B cell (primary cell): ENCODE data around the gene SMIM5. TPM values are rescaled to one million over a fixed set of nuclear protein-coding genes. Genes with fewer than 3 reads are reported as not detected.

Experiments
- ATAC-seq: fragments of 200-7000 bp; cut with Tn5 transposase; one replicate; pipeline ENCODE4 v1.10.0; 2021; ENCODE audit warnings: low read depth, mild to moderate bottlenecking, moderate number of reproducible peaks, moderate library complexity
- CTCF ChIA-PET: fragments of 350-600 bp; sonication (Branson Sonifier 250); formaldehyde crosslinking; loops from one replicate; lab custom pipeline; 2021; ENCODE audit warnings: antibody characterized with exemption, inconsistent platforms; lab: Charles Lee
- POLR2A ChIA-PET: fragments of 350-600 bp; sonication (Branson Sonifier 250); formaldehyde crosslinking; loops from one replicate; lab custom pipeline; 2021; ENCODE audit warnings: antibody characterized with exemption; lab: Charles Lee
- DNase-seq: peaks from one replicate; pipeline ENCODE4 v3.0.0; 2013
- H2AFZ ChIP-seq: 2 replicates; pipeline ENCODE4 v1.6.1; 2012; ENCODE audit warnings: mild to moderate bottlenecking, low read depth, low read length; ENCODE audit not compliant: insufficient read depth, poor library complexity, severe bottlenecking
- H3K27ac ChIP-seq, 2 donors: 1 replicate in 1 of 2; 2 replicates in 1 of 2; pipeline ENCODE4 v1.5.1; 2012 to 2013; ENCODE audit warnings: low read length in 2 of 2, mild to moderate bottlenecking in 2 of 2, moderate library complexity in 1 of 2
- H3K27me3 ChIP-seq, 4 experiments: fragments of 200-600 bp in 1 of 4; sonication (generic) in 1 of 4; replicated peaks in 1 of 4; 1 replicate in 2 of 4; 2 replicates in 2 of 4; pipeline versions ENCODE4 v1.6.1 to v1.7.0; 2013 to 2016; ENCODE audit warnings: low read length in 3 of 4, mild to moderate bottlenecking in 2 of 4, mixed read lengths in 1 of 4, moderate library complexity in 1 of 4; ENCODE audit not compliant: insufficient read depth in 4 of 4, control insufficient read depth in 3 of 4; ENCODE audit errors: control extremely low read depth in 1 of 4
- H3K36me3 ChIP-seq, 2 experiments: replicated peaks in 1 of 2; 1 replicate in 1 of 2; 2 replicates in 1 of 2; pipeline versions ENCODE4 v1.6.1 to v1.7.1; 2013; ENCODE audit warnings: low read length in 1 of 2; ENCODE audit not compliant: insufficient read depth in 2 of 2, control insufficient read depth in 1 of 2; ENCODE audit errors: control extremely low read depth in 1 of 2, extremely low read depth in 1 of 2
- H3K4me1 ChIP-seq, 2 donors: fragments of 200-600 bp in 1 of 2; sonication (generic) in 1 of 2; 1 replicate in 1 of 2; 2 replicates in 1 of 2; pipeline versions ENCODE4 v1.5.1 to v1.6.1; 2013 to 2017; ENCODE audit warnings: low read length in 2 of 2; ENCODE audit not compliant: control insufficient read depth in 2 of 2, insufficient read depth in 2 of 2
- H3K4me2 ChIP-seq: replicated peaks from 2 replicates; pipeline ENCODE3; 2012; ENCODE audit warnings: mild to moderate bottlenecking, low read depth, low read length; ENCODE audit not compliant: poor library complexity, severe bottlenecking
- H3K4me3 ChIP-seq, 5 experiments: fragments of 200-600 bp in 1 of 5; sonication (generic) in 1 of 5; 1 replicate in 3 of 5; 2 replicates in 2 of 5; pipeline versions ENCODE4 v1.5.1 to v1.7.0; 2011 to 2016; ENCODE audit warnings: low read length in 4 of 5, mild to moderate bottlenecking in 4 of 5, low read depth in 2 of 5, control low read depth in 1 of 5, moderate library complexity in 1 of 5; ENCODE audit not compliant: insufficient read depth in 1 of 5; ENCODE audit errors: control extremely low read depth in 1 of 5, extremely low read depth in 1 of 5
- H3K79me2 ChIP-seq: fragments of 200-600 bp; sonication (generic); one replicate; pipeline ENCODE4 v1.6.0; 2016; ENCODE audit warnings: low read length; ENCODE audit not compliant: control insufficient read depth, insufficient read depth
- H3K9ac ChIP-seq: fragments of 200-600 bp; sonication (generic); 2 replicates; pipeline ENCODE4 v1.6.1; 2017; ENCODE audit warnings: mild to moderate bottlenecking, low read length, moderate library complexity
- H3K9me3 ChIP-seq, 3 donors: one replicate each; pipeline versions ENCODE4 v1.6.1 to v1.7.1; 2013; ENCODE audit warnings: low read length in 2 of 3; ENCODE audit not compliant: control insufficient read depth in 2 of 3, insufficient read depth in 1 of 3; ENCODE audit errors: control extremely low read depth in 1 of 3
- H4K20me1 ChIP-seq: 2 replicates; pipeline ENCODE4 v1.6.0; 2012; ENCODE audit warnings: mild to moderate bottlenecking, low read length; ENCODE audit not compliant: insufficient read depth, control insufficient read depth, poor library complexity, severe bottlenecking
- H3K27ac Mint-ChIP-seq: one replicate; pipeline ENCODE4 v1.8.0; 2021; ENCODE audit warnings: mixed read lengths
- H3K27me3 Mint-ChIP-seq: one replicate; pipeline ENCODE4 v1.8.0; 2021; ENCODE audit warnings: mixed read lengths
- H3K4me1 Mint-ChIP-seq: one replicate; pipeline ENCODE4 v1.8.0; 2021; ENCODE audit warnings: mixed read lengths
- H3K4me3 Mint-ChIP-seq: one replicate; pipeline ENCODE4 v1.8.0; 2021; ENCODE audit warnings: mixed read lengths
- H3K9me3 Mint-ChIP-seq: one replicate; pipeline ENCODE4 v1.8.0; 2022; ENCODE audit warnings: mixed read lengths; ENCODE audit not compliant: insufficient read depth
- EZH2 ChIP-seq: IDR thresholded peaks from 2 replicates; pipeline ENCODE4 v1.6.1; 2012; ENCODE audit warnings: borderline replicate concordance, low read depth, mild to moderate bottlenecking, moderate library complexity, low read length; ENCODE audit not compliant: insufficient read depth, poor library complexity, severe bottlenecking
- WGBS: methylation state at CpG from one replicate; pipeline ENCODE4 v1.1.5; 2013; ENCODE audit warnings: missing lambda C conversion rate; ENCODE audit not compliant: insufficient coverage; 5-methylcytosine and 5-hydroxymethylcytosine counted together
- intact Hi-C: fragments of 100-400 bp; cut with micrococcal nuclease; formaldehyde crosslinking; loops from one replicate; pipeline ENCODE4 v1.10.0; 2022
- polyA plus RNA-seq: library from polyadenylated mRNA; depleted of rRNA; stranded (reverse); fragments of >200 nt; gene quantifications from 2 replicates; pipeline ENCODE4 v1.2.3, GENCODE V29; 2012
- total RNA-seq, 2 donors: library from RNA; stranded (reverse); fragments of 120-200 nt in 1 of 2; gene quantifications; 1 replicate in 1 of 2; 2 replicates in 1 of 2; pipeline versions ENCODE4 v1.2.3 to v1.2.4, GENCODE V29; 2013 to 2022
- TF ChIP-seq, protein P1 (sequence below): fragments of 200-600 bp; IDR thresholded peaks from one replicate; pipeline ENCODE4 v1.8.0; 2022; ENCODE audit warnings: antibody characterized with exemption, mild to moderate bottlenecking

The SMIM5 gene
- total and polyA plus RNA-seq, 2 donors (not counting 1 experiment from before 2014, with no cell fraction given) = 0.62 to 7.6 TPM

DNA sequence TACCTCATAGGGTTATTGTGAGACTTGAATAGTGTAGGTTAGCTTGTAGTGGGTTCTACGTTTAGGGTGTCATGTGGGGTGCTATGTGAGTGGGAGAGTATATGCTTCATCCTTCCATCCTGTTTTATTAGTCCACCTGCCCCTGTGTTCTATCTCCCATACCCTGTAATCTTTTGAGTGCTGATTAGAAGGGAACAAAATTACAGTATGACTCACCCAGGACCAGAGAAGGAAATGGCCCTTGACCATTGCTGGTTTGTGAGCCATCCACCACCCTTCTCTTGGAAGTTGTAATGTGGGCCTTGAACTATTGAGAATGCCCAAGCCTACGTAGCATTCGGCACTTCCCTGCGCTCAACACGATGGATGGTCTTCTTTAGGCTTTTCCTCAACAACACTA lies 51.0 kb downstream of the SMIM5 start:
- Mint-ChIP-seq H3K4me3 (no peak overlapping the region), H3K4me1 (peaks cover 45% of the 10 kb centered on the region), H3K27me3 (no peaks in the 10 kb centered on the region), H3K9me3 (no peaks in the 10 kb centered on the region), H3K27ac (no peak overlapping the region)
- ChIA-PET CTCF (interaction anchor here (0.6 to 2.1 kb wide), 2 partner anchors 9 to 51 kb away, joined by 3 to 11 read pairs; partner anchors contain the start of gene SMIM5), POLR2A (no interaction called here)
- Histone ChIP-seq H3K79me2 (peaks cover 94% of the 10 kb centered on the region), H3K9me3 (no peaks in the 10 kb centered on the region), H3K4me1 (peaks cover 26 to 39% of the 10 kb centered on the region in 2 donors), H3K27ac (no peak overlapping the region), H4K20me1 (peaks cover 62% of the 10 kb centered on the region), H2AFZ (no peak overlapping the region), H3K9ac (no peak overlapping the region), H3K27me3 (no peaks in the 10 kb centered on the region), H3K4me2 (no peak overlapping the region), H3K36me3 (peaks cover 4 to 35% of the 10 kb centered on the region in 2 experiments), H3K4me3 (no peak overlapping the region)
- intact Hi-C loops = no loop called here
- TF ChIP-seq EZH2 = no peak
- TF ChIP-seq, protein P1, sequence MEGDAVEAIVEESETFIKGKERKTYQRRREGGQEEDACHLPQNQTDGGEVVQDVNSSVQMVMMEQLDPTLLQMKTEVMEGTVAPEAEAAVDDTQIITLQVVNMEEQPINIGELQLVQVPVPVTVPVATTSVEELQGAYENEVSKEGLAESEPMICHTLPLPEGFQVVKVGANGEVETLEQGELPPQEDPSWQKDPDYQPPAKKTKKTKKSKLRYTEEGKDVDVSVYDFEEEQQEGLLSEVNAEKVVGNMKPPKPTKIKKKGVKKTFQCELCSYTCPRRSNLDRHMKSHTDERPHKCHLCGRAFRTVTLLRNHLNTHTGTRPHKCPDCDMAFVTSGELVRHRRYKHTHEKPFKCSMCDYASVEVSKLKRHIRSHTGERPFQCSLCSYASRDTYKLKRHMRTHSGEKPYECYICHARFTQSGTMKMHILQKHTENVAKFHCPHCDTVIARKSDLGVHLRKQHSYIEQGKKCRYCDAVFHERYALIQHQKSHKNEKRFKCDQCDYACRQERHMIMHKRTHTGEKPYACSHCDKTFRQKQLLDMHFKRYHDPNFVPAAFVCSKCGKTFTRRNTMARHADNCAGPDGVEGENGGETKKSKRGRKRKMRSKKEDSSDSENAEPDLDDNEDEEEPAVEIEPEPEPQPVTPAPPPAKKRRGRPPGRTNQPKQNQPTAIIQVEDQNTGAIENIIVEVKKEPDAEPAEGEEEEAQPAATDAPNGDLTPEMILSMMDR = no peak
- DNase-seq = no peak
- no peak for ATAC-seq
- WGBS = 100% methylated on average over 3 of the region's 5 CpGs

DNA sequence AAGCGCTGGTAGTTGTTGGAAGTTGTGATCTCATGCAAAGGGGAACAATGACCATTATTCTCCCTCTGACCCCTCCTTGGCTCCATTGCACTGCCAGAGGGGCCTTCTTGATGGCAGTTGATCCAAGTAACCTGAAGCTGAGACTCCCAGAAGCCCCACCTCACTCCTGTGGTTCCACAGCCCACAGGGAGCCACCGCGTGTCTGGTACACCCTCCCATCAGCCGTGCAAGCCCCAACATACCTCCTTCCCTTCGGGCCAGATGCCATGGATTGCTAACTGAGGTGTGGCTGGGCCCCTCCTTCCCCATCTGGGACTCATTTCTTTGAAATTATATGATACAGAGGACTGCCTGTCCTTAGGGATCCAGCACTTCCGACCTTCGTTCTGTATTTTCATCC lies 51.7 kb downstream of the SMIM5 start:
- no peak for DNase-seq
- Mint-ChIP-seq H3K4me3 (no peak overlapping the region), H3K27ac (no peak overlapping the region), H3K9me3 (no peaks in the 10 kb centered on the region), H3K27me3 (no peaks in the 10 kb centered on the region), H3K4me1 (peaks cover 51% of the 10 kb centered on the region)
- no peak for ATAC-seq
- Histone ChIP-seq H3K36me3 (peaks cover 4 to 28% of the 10 kb centered on the region in 2 experiments), H3K9ac (no peak overlapping the region), H3K4me3 (no peak overlapping the region), H4K20me1 (peaks cover 55% of the 10 kb centered on the region), H3K9me3 (no peaks in the 10 kb centered on the region), H3K27ac (no peak overlapping the region), H3K4me1 (peaks cover 33 to 46% of the 10 kb centered on the region in 2 donors), H3K79me2 (peaks cover 87% of the 10 kb centered on the region), H3K27me3 (no peaks in the 10 kb centered on the region), H2AFZ (no peak overlapping the region), H3K4me2 (no peak overlapping the region)
- ChIA-PET POLR2A (no interaction called here), CTCF (interaction anchor here (2.8 kb wide), 1 partner anchor 10 kb away, joined by 19 read pairs; no protein-coding TSS in a partner anchor)
- WGBS = 93% methylated on average over 2 of the region's 7 CpGs
- TF ChIP-seq EZH2 = no peak
- TF ChIP-seq, protein P1 = no peak
- intact Hi-C loops = no loop called here
